ENCODE data around the gene CACNA1C. TPM values are rescaled to one million over a fixed set of nuclear protein-coding genes. Genes with fewer than 3 reads are reported as not detected.

Gene CACNA1C
- total RNA-seq, 2 experiments from 2014 or later, result 0.69 to 1.4 TPM

DNA sequence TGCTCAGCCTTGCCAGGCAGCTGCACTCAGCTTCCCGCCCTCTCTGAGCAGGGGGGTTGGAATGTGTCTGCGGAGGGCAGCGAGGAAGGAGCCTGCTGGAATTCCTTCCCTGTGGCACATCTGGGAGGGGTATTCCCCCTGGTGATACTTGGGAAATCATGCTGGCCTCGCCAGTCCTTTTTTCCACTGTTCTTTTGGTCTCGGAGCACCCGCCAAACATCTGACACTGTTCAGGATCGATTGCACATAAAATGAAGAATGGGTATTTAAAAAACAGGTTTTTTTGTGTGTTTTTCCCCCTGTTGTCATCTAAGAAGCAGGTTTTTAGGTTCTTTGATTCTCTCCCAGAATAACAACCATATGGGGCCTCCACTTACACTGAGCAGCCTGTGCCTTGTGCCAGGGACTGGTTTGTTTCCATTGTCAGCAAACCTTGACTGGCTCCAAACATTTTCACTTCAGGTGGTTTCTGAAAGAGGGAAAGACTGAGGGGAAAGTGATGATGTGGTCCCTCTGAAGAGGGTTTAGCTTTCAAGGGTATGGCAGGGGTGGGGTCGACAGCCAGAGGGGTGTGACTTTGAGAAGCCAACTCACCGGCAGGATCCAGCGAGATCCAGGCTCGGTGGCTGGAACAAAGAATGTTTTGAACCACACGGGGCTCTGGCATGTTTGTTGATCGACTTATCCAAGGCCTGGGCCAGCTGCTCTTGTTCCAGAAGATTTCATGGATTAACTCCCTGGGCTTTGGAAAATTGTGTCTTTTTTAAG lies 215.1 kb downstream of the CACNA1C start:
- no peak overlapping the region for H3K27ac ChIP-seq (ENCODE audit: low read depth, low read length, poor library complexity, severe bottlenecking)
- H3K9me3 ChIP-seq (ENCODE audit: low read length), result no peaks in the 10 kb centered on the region
- no peak overlapping the region for H2AFZ ChIP-seq (ENCODE audit: low read length)
- H3K4me1 ChIP-seq (ENCODE audit: insufficient read depth, low read length, poor library complexity, severe bottlenecking), result no peaks in the 10 kb centered on the region
- no peaks in the 10 kb centered on the region for H3K36me3 ChIP-seq (ENCODE audit: insufficient read depth, low read length)
- no peaks in the 10 kb centered on the region for H4K20me1 ChIP-seq (ENCODE audit: insufficient read depth, low read length)
- TF ChIP-seq, protein P1, sequence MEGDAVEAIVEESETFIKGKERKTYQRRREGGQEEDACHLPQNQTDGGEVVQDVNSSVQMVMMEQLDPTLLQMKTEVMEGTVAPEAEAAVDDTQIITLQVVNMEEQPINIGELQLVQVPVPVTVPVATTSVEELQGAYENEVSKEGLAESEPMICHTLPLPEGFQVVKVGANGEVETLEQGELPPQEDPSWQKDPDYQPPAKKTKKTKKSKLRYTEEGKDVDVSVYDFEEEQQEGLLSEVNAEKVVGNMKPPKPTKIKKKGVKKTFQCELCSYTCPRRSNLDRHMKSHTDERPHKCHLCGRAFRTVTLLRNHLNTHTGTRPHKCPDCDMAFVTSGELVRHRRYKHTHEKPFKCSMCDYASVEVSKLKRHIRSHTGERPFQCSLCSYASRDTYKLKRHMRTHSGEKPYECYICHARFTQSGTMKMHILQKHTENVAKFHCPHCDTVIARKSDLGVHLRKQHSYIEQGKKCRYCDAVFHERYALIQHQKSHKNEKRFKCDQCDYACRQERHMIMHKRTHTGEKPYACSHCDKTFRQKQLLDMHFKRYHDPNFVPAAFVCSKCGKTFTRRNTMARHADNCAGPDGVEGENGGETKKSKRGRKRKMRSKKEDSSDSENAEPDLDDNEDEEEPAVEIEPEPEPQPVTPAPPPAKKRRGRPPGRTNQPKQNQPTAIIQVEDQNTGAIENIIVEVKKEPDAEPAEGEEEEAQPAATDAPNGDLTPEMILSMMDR (conservative IDR thresholded peaks at IDR 0.05; ENCODE audit: low read length), result no peak
- TF ChIP-seq EZH2phosphoT487 (IDR thresholded peaks at IDR 0.05; ENCODE audit: borderline replicate concordance, low read depth, low read length), result no peak
- H3K4me2 ChIP-seq (ENCODE audit: low read length), result no peak overlapping the region
- ChIA-PET POLR2A (interaction anchor here (0.7 kb wide), 1 partner anchor 112 kb away, joined by 4 read pairs; no protein-coding TSS in a partner anchor), CTCF (ENCODE audit: unreplicated experiment) (no interaction called here)
- no TSS peak for BruUV-seq (replicated peaks)
- no peak for DNase-seq (ENCODE audit: low spot score)
- H3K79me2 ChIP-seq (ENCODE audit: insufficient read depth, low read depth, low read length), result no peaks in the 10 kb centered on the region
- intact Hi-C loops (cut with micrococcal nuclease; ENCODE audit: unreplicated experiment), result no loop called here
- no peaks in the 10 kb centered on the region for H3K9me2 ChIP-seq (ENCODE audit: insufficient read depth, low read length)
- no peak overlapping the region for H3K4me3 ChIP-seq (ENCODE audit: low read depth, low read length, poor library complexity, severe bottlenecking)

DNA sequence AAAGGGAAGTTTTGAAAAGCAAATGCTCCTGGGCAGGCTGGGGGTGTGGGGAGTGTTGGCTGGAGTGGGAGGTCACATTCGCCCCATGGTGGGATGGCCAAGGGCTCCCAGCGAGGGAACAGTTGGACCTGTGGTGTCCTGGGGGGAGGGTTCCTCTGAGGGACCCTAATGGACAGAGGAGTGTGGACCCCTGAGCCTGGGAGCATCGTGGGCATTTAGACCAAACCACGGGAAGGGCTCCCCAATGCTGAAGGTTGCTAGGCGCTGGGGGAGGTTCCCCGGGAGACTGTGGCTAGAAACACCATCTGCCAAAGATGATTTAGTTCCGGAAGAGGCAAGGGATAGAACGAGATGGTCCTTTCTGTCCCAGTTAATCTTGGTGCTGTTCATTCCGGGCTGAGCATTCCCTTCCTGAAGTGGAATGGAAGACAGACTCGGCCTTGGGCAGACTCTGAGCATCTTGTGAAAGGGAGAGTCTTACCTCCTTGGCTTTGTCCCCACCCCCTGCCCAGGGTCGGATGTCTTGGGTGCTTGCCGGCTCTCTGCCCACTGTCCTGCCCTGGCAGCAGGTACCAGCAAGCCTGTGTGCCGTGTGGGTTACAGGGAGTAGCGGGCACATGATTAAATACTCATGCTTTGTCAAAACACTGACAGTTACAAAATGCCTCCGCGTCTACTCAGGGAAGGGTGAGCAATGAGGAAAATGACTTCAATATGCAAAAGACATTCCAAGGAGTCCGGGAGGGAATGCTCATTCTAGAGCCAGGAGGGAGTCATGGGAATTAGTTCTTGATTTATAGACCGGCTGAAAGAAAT lies 215.9 kb downstream of the CACNA1C start:
- BruUV-seq (replicated peaks), result no TSS peak
- Histone ChIP-seq H3K4me2 (ENCODE audit: low read length) (no peak overlapping the region), H3K9me2 (ENCODE audit: insufficient read depth, low read length) (no peaks in the 10 kb centered on the region), H3K9me3 (ENCODE audit: low read length) (no peaks in the 10 kb centered on the region), H4K20me1 (ENCODE audit: insufficient read depth, low read length) (no peaks in the 10 kb centered on the region), H3K36me3 (ENCODE audit: insufficient read depth, low read length) (no peaks in the 10 kb centered on the region), H2AFZ (ENCODE audit: low read length) (no peak overlapping the region), H3K4me3 (ENCODE audit: low read depth, low read length, poor library complexity, severe bottlenecking) (no peak overlapping the region), H3K4me1 (ENCODE audit: insufficient read depth, low read length, poor library complexity, severe bottlenecking) (no peaks in the 10 kb centered on the region), H3K27ac (ENCODE audit: low read depth, low read length, poor library complexity, severe bottlenecking) (no peak overlapping the region), H3K79me2 (ENCODE audit: insufficient read depth, low read depth, low read length) (no peaks in the 10 kb centered on the region)
- CTCF ChIA-PET (ENCODE audit: unreplicated experiment), result no interaction called here
- no peak for TF ChIP-seq EZH2phosphoT487 (IDR thresholded peaks at IDR 0.05; ENCODE audit: borderline replicate concordance, low read depth, low read length)
- TF ChIP-seq, protein P1 (conservative IDR thresholded peaks at IDR 0.05; ENCODE audit: low read length), result no peak
- POLR2A ChIA-PET, result interaction anchor here (0.7 kb wide), 1 partner anchor 111 kb away, joined by 4 read pairs; no protein-coding TSS in a partner anchor
- intact Hi-C loops (cut with micrococcal nuclease; ENCODE audit: unreplicated experiment), result no loop called here
- DNase-seq (ENCODE audit: low spot score), result no peak
